C4-2B (cell line): ENCODE measurements around the gene EFNB2.

ENCODE experiments used
- ZFX ChIP-seq: fragments of 450-650 bp; IDR thresholded peaks from 2 replicates; pipeline ENCODE4 v1.6.1; 2017
- TF ChIP-seq, protein P1 (sequence below): fragments of 450-650 bp; conservative IDR thresholded peaks from 2 replicates; pipeline ENCODE4 v1.5.1; 2017; ENCODE audit warnings: mild to moderate bottlenecking

DNA sequence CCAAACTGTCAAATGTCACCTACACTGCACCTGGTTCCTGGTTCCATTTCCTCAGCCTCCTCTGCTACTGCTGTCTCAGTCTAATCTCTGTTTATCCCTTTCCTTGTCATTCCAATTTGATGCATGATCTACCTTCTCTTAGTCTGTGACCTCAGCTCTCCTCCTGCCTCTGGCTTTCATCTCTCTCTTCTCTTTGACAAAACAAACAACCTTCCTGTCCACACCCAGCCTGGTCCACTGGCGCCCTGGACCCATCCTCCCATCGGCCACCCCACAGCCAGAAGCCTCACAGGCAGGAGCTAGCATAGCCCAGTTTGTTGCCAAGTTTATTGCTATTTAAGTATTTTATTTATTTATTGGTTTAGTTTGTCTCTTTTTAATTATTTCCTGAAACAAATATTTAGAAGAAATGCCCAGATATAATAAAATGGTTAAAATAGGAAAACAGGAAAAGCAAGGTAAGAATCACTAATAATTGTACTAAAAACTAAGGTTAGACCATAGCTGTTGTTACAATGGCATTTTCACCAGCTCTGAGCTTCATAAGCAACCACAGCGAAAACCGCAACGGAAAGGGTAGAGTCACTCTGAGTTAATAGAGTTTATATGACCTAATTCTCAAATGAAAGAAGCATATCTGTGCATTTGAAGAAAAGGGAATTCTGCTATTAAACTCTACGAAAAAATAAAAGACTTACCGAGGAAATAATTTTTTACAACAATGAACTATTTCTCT, 68.6 kb downstream of the EFNB2 start:
- TF ChIP-seq, protein P1, sequence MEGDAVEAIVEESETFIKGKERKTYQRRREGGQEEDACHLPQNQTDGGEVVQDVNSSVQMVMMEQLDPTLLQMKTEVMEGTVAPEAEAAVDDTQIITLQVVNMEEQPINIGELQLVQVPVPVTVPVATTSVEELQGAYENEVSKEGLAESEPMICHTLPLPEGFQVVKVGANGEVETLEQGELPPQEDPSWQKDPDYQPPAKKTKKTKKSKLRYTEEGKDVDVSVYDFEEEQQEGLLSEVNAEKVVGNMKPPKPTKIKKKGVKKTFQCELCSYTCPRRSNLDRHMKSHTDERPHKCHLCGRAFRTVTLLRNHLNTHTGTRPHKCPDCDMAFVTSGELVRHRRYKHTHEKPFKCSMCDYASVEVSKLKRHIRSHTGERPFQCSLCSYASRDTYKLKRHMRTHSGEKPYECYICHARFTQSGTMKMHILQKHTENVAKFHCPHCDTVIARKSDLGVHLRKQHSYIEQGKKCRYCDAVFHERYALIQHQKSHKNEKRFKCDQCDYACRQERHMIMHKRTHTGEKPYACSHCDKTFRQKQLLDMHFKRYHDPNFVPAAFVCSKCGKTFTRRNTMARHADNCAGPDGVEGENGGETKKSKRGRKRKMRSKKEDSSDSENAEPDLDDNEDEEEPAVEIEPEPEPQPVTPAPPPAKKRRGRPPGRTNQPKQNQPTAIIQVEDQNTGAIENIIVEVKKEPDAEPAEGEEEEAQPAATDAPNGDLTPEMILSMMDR = no peak
- TF ChIP-seq ZFX = no peak
